Liver (tissue), 9 donors: Measurements from ENCODE around the gene ELP4. TPM values are rescaled to one million over a fixed set of nuclear protein-coding genes. Genes with fewer than 3 reads are reported as not detected.

ENCODE experiments used
- DNase-seq: peaks from one replicate; pipeline ENCODE4 v3.0.0-alpha.2; 2017; ENCODE audit warnings: low spot score
- H3K27ac ChIP-seq, 2 donors: one replicate each; pipeline ENCODE4 v1.7.0; 2013; ENCODE audit warnings: inconsistent platforms in 2 of 2, low read length in 2 of 2, control low read depth in 1 of 2, low read depth in 1 of 2, mild to moderate bottlenecking in 1 of 2
- H3K27me3 ChIP-seq, 4 donors: one replicate each; pipeline versions ENCODE4 v1.6.1 to v1.7.0; 2013; ENCODE audit warnings: low read length in 3 of 4, inconsistent platforms in 1 of 4, mild to moderate bottlenecking in 1 of 4, moderate library complexity in 1 of 4; ENCODE audit not compliant: control insufficient read depth in 4 of 4, insufficient read depth in 4 of 4
- H3K36me3 ChIP-seq, 4 donors: one replicate each; pipeline versions ENCODE4 v1.6.1 to v1.7.0; 2013; ENCODE audit warnings: low read length in 3 of 4, mild to moderate bottlenecking in 3 of 4, low read depth in 1 of 4, moderate library complexity in 1 of 4; ENCODE audit not compliant: control insufficient read depth in 4 of 4, insufficient read depth in 3 of 4
- H3K4me1 ChIP-seq, 4 donors: one replicate each; pipeline versions ENCODE4 v1.6.1 to v1.7.0; 2013; ENCODE audit warnings: low read length in 3 of 4, mild to moderate bottlenecking in 3 of 4, moderate library complexity in 1 of 4; ENCODE audit not compliant: control insufficient read depth in 4 of 4, insufficient read depth in 4 of 4
- H3K4me3 ChIP-seq, 3 donors: one replicate each; pipeline versions ENCODE4 v1.6.1 to v1.7.0; 2013; ENCODE audit warnings: low read length in 3 of 3, control low read depth in 1 of 3, low read depth in 1 of 3, mild to moderate bottlenecking in 1 of 3
- H3K9ac ChIP-seq, 2 donors: one replicate each; pipeline ENCODE4 v1.7.0; 2013; ENCODE audit warnings: low read length in 2 of 2, mild to moderate bottlenecking in 2 of 2, moderate library complexity in 2 of 2, control low read depth in 1 of 2, low read depth in 1 of 2
- H3K9me3 ChIP-seq, 4 donors: one replicate each; pipeline versions ENCODE4 v1.6.1 to v1.7.0; 2013; ENCODE audit warnings: low read length in 3 of 4; ENCODE audit not compliant: control insufficient read depth in 4 of 4
- ATF3 ChIP-seq: IDR thresholded peaks from 2 replicates; pipeline ENCODE4 v1.6.1; 2016; ENCODE audit warnings: antibody characterized with exemption
- EGR1 ChIP-seq, 2 donors: IDR thresholded peaks; 2 replicates each; pipeline ENCODE4 v1.6.1; 2016 to 2018; ENCODE audit warnings: antibody characterized with exemption in 2 of 2, low read depth in 2 of 2
- FOXA1 ChIP-seq: IDR thresholded peaks from 2 replicates; pipeline ENCODE4 v1.6.1; 2016; ENCODE audit warnings: antibody characterized with exemption
- FOXA2 ChIP-seq: IDR thresholded peaks from 2 replicates; pipeline ENCODE4 v1.6.1; 2016; ENCODE audit warnings: antibody characterized with exemption
- GABPA ChIP-seq, 2 donors: IDR thresholded peaks in 1 of 2; conservative IDR thresholded peaks in 1 of 2; 2 replicates each; pipeline ENCODE4 v1.6.1; 2016; ENCODE audit warnings: antibody characterized with exemption in 2 of 2, mild to moderate bottlenecking in 1 of 2, moderate library complexity in 1 of 2
- HNF4A ChIP-seq, 2 donors: conservative IDR thresholded peaks; 2 replicates each; pipeline ENCODE4 v1.6.1; 2016; ENCODE audit warnings: antibody characterized with exemption in 2 of 2, mild to moderate bottlenecking in 2 of 2
- MAX ChIP-seq: IDR thresholded peaks from 2 replicates; pipeline ENCODE4 v1.6.1; 2016; ENCODE audit warnings: antibody characterized with exemption
- NR2F2 ChIP-seq: IDR thresholded peaks from 2 replicates; pipeline ENCODE4 v1.6.1; 2016; ENCODE audit warnings: antibody characterized with exemption
- REST ChIP-seq: IDR thresholded peaks from 2 replicates; pipeline ENCODE4 v1.6.1; 2016; ENCODE audit warnings: antibody characterized with exemption, mild to moderate bottlenecking
- RXRA ChIP-seq, 2 donors: IDR thresholded peaks; 2 replicates each; pipeline ENCODE4 v1.6.1; 2017 to 2018; ENCODE audit warnings: antibody characterized with exemption in 2 of 2, mild to moderate bottlenecking in 1 of 2
- SP1 ChIP-seq: IDR thresholded peaks from 2 replicates; pipeline ENCODE4 v1.6.1; 2018; ENCODE audit warnings: antibody characterized with exemption, mild to moderate bottlenecking
- TAF1 ChIP-seq: conservative IDR thresholded peaks from 2 replicates; pipeline ENCODE4 v1.6.1; 2016; ENCODE audit warnings: antibody characterized with exemption, mild to moderate bottlenecking
- YY1 ChIP-seq: IDR thresholded peaks from 2 replicates; pipeline ENCODE4 v1.6.1; 2016; ENCODE audit warnings: antibody characterized with exemption, mild to moderate bottlenecking
- WGBS: extraction: QIAGEN DNeasy Blood & Tissue Kit; methylation state at CpG from one replicate; pipeline ENCODE4 v1.1.7; 2013; 5-methylcytosine and 5-hydroxymethylcytosine counted together
- polyA plus RNA-seq, 2 donors: library from polyadenylated mRNA; stranded (reverse) in 1 of 2; unstranded in 1 of 2; fragments of 200-250 nt in 1 of 2; fragments of >200 nt in 1 of 2; fragmentation: Nextera tagmentation in 1 of 2; extraction: Ambion mirVana in 1 of 2; gene quantifications; one replicate each; pipeline versions ENCODE4 v1.2.1 to v1.2.3, GENCODE V29; 2013 to 2015
- total RNA-seq, 2 donors: library from RNA; depleted of rRNA; stranded (reverse); fragments of >200 nt; gene quantifications; one replicate each; pipeline ENCODE4 v1.2.3, GENCODE V29; 2014
- TF ChIP-seq, protein P1 (sequence below): fragments of 150-350 bp; IDR thresholded peaks from 2 replicates; pipeline ENCODE4 v1.5.1; 2017; ENCODE audit warnings: improper control_type of control experiment, low read depth, low read length; ENCODE audit not compliant: missing input control
- donor health status: healthy.
- donor health status: healthy.
- donor health status: healthy.
- donor health status: healthy.
- donor health status: healthy.

Gene ELP4
- total and polyA plus RNA-seq, 4 donors = 6.0 to 18.8 (median 12.5) TPM

DNA sequence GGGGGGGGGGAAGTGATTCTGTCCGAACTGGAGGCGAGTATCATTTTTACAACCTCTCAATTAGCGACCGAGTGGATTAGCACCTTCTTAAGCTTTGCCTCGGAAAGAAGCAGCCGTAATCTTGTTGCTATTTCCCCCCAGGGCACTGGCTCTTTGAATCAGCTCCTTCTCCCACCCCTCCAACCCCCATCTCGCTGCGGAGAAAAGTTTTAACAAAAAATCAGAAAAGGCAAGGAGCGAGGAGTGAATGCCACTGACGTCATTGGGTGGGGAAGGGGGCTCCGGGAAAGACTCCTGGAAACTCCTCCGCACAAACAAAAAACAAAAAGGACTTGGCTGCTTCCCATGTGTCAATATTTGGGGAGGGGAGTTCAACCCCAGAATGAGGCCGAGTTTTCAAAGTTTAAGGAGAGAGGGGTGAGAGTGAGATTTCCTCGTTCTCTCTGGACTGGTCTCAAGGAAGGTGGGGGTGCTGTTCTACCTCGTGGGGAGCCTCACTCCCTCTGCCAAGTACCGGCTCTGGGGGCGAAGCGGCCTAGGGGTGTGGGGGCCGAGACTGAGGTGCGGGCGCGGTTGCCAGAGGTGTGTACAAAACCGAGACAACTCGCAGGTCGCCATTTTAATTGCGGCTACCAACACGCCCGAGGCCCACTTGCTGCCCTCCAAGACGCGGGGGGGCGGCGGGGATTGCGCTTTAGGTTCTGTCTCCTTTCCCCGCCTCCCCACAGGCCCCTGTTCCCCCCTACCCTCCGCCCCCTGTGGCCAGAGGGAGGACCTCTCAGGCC lies 304.0 kb downstream of the ELP4 start:
- peaks cover 39 to 82% (median 52%) of the 10 kb centered on the region in 4 donors for H3K4me1 ChIP-seq
- H3K9ac ChIP-seq = no peak overlapping the region
- peaks cover 11 to 33% (median 25%) of the 10 kb centered on the region in 4 donors for H3K27me3 ChIP-seq
- peak overlapping the region in 1 of 3 donors; percentile 51 for H3K4me3 ChIP-seq
- WGBS = 4% methylated on average over 35 of the region's 35 CpGs
- TF ChIP-seq GABPA (IDR thresholded peaks at IDR 0.05 in 1 of 2, conservative IDR thresholded peaks at IDR 0.05 in 1 of 2) = no peak
- H3K36me3 ChIP-seq = no peaks in the 10 kb centered on the region
- H3K27ac ChIP-seq = no peak overlapping the region
- no peaks in the 10 kb centered on the region for H3K9me3 ChIP-seq
- DNase-seq = no peak

- peak overlapping the region in 1 of 3 donors; percentile 51 for H3K4me3 ChIP-seq
- peaks cover 39 to 82% (median 52%) of the 10 kb centered on the region in 4 donors for H3K4me1 ChIP-seq
- H3K9me3 ChIP-seq = no peaks in the 10 kb centered on the region
- no peak overlapping the region for H3K27ac ChIP-seq
- WGBS = 4% methylated on average over 38 of the region's 38 CpGs
- H3K36me3 ChIP-seq = no peaks in the 10 kb centered on the region
- no peak overlapping the region for H3K9ac ChIP-seq
- H3K27me3 ChIP-seq = peaks cover 12 to 34% (median 24%) of the 10 kb centered on the region in 4 donors
- no peak for DNase-seq
- no peak for TF ChIP-seq ATF3
- TF ChIP-seq SP1 = no peak
- no peak for TF ChIP-seq NR2F2
- TF ChIP-seq REST = no peak
These were observed 304.8 kb downstream of the ELP4 start for GRCh38 chr11:31814176-31814868.

- H3K36me3 ChIP-seq = no peaks in the 10 kb centered on the region
- no peak overlapping the region for H3K27ac ChIP-seq
- H3K9ac ChIP-seq = no peak overlapping the region
- peaks cover 16 to 27% (median 22%) of the 10 kb centered on the region in 4 donors for H3K27me3 ChIP-seq
- DNase-seq = no peak
- H3K4me3 ChIP-seq = peak overlapping the region in 1 of 3 donors; percentile 40
- no peaks in the 10 kb centered on the region for H3K9me3 ChIP-seq
- peaks cover 31 to 71% (median 42%) of the 10 kb centered on the region in 4 donors for H3K4me1 ChIP-seq
- WGBS = 3% methylated on average over 57 of the region's 57 CpGs
- TF ChIP-seq TAF1 (no peak), FOXA2 (no peak), FOXA1 (no peak), SP1 (no peak), HNF4A (conservative IDR thresholded peaks at IDR 0.05) (no peak), RXRA (IDR thresholded peaks at IDR 0.05) (no peak), EGR1 (IDR thresholded peaks at IDR 0.05; ENCODE audit: low read depth in 2 of 2) (no peak), GABPA (IDR thresholded peaks at IDR 0.05 in 1 of 2, conservative IDR thresholded peaks at IDR 0.05 in 1 of 2) (no peak), REST (no peak), MAX (no peak), YY1 (no peak)
- TF ChIP-seq, protein P1, sequence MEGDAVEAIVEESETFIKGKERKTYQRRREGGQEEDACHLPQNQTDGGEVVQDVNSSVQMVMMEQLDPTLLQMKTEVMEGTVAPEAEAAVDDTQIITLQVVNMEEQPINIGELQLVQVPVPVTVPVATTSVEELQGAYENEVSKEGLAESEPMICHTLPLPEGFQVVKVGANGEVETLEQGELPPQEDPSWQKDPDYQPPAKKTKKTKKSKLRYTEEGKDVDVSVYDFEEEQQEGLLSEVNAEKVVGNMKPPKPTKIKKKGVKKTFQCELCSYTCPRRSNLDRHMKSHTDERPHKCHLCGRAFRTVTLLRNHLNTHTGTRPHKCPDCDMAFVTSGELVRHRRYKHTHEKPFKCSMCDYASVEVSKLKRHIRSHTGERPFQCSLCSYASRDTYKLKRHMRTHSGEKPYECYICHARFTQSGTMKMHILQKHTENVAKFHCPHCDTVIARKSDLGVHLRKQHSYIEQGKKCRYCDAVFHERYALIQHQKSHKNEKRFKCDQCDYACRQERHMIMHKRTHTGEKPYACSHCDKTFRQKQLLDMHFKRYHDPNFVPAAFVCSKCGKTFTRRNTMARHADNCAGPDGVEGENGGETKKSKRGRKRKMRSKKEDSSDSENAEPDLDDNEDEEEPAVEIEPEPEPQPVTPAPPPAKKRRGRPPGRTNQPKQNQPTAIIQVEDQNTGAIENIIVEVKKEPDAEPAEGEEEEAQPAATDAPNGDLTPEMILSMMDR = no peak
These were observed 306.3 kb downstream of the ELP4 start for GRCh38 chr11:31815711-31816467.
